Common myeloid progenitor, CD34-positive (primary cell): ENCODE measurements around the gene CYP2A7.
"Not testable (repeated sequence)": the region's sequence is repeated elsewhere in the genome, so short reads cannot be mapped to it uniquely, and the experiment has no call there.

ENCODE experiments used
- CTCF ChIA-PET: fragments of 350-600 bp; sonication (Branson Sonifier 250); formaldehyde crosslinking; loops from one replicate; lab custom pipeline; 2021; ENCODE audit warnings: antibody characterized with exemption; lab: Charles Lee
- POLR2A ChIA-PET: fragments of 350-600 bp; sonication (Branson Sonifier 250); formaldehyde crosslinking; loops from one replicate; lab custom pipeline; 2021; ENCODE audit warnings: antibody characterized with exemption; lab: Charles Lee
- DNase-seq, 3 donors: peaks; one replicate each; pipeline versions ENCODE4 v3.0.0 to v3.0.0-alpha.2; 2013
- H3K27ac ChIP-seq, 2 experiments: 1 replicate in 1 of 2; 2 replicates in 1 of 2; pipeline ENCODE4 v1.7.0; 2013; ENCODE audit warnings: inconsistent platforms in 2 of 2, low read length in 2 of 2, mild to moderate bottlenecking in 2 of 2, low read depth in 1 of 2, moderate library complexity in 1 of 2; ENCODE audit not compliant: severe bottlenecking in 2 of 2, insufficient read depth in 1 of 2, poor library complexity in 1 of 2
- H3K27me3 ChIP-seq, 5 experiments: replicated peaks in 2 of 5; 1 replicate in 3 of 5; 2 replicates in 2 of 5; pipeline versions ENCODE4 v1.6.1 to v1.7.0; 2013; ENCODE audit warnings: low read length in 4 of 5, mild to moderate bottlenecking in 2 of 5, moderate library complexity in 2 of 5, inconsistent platforms in 1 of 5; ENCODE audit not compliant: insufficient read depth in 5 of 5, control insufficient read depth in 4 of 5
- H3K36me3 ChIP-seq, 4 experiments: 1 replicate in 2 of 4; 2 replicates in 2 of 4; pipeline versions ENCODE4 v1.6.1 to v1.7.0; 2013; ENCODE audit warnings: low read length in 3 of 4, control low read depth in 1 of 4, mild to moderate bottlenecking in 1 of 4; ENCODE audit not compliant: control insufficient read depth in 4 of 4, insufficient read depth in 4 of 4
- H3K4me1 ChIP-seq, 4 experiments: 1 replicate in 3 of 4; 2 replicates in 1 of 4; pipeline versions ENCODE4 v1.6.1 to v1.7.1; 2013; ENCODE audit warnings: low read length in 3 of 4, mild to moderate bottlenecking in 3 of 4, control low read depth in 1 of 4, inconsistent platforms in 1 of 4, moderate library complexity in 1 of 4; ENCODE audit not compliant: control insufficient read depth in 4 of 4, insufficient read depth in 4 of 4; ENCODE audit errors: control extremely low read depth in 1 of 4
- H3K4me3 ChIP-seq, 7 experiments: 1 replicate in 4 of 7; 2 replicates in 3 of 7; pipeline versions ENCODE4 v1.5.1 to v1.7.0; 2013; ENCODE audit warnings: mild to moderate bottlenecking in 7 of 7, low read length in 6 of 7, moderate library complexity in 6 of 7, inconsistent platforms in 2 of 7, low read depth in 2 of 7, control low read depth in 1 of 7; ENCODE audit not compliant: insufficient read depth in 4 of 7, control insufficient read depth in 1 of 7; ENCODE audit errors: extremely low read depth in 1 of 7
- H3K9me3 ChIP-seq, 5 experiments: 1 replicate in 4 of 5; 2 replicates in 1 of 5; pipeline versions ENCODE4 v1.6.1 to v1.7.1; 2013; ENCODE audit warnings: low read length in 4 of 5, mild to moderate bottlenecking in 2 of 5, inconsistent platforms in 1 of 5, low read depth in 1 of 5, moderate library complexity in 1 of 5; ENCODE audit not compliant: control insufficient read depth in 4 of 5, insufficient read depth in 2 of 5; ENCODE audit errors: control extremely low read depth in 1 of 5
- WGBS: methylation state at CpG from one replicate; pipeline ENCODE4 v1.1.5; 2013; ENCODE audit not compliant: insufficient coverage; 5-methylcytosine and 5-hydroxymethylcytosine counted together

CYP2A7 gene

GRCh38 chr19:40831502-40832430, 50.3 kb downstream of the CYP2A7 start:
- no peak for DNase-seq
- no peaks in the 10 kb centered on the region for H3K27me3 ChIP-seq
- H3K4me3 ChIP-seq: no peak overlapping the region
- POLR2A ChIA-PET: interaction anchor here (1.3 kb wide), 1 partner anchor 23 kb away, joined by 3 read pairs; no protein-coding TSS in a partner anchor
- H3K36me3 ChIP-seq: peaks cover 0 to 5% (median 0%) of the 10 kb centered on the region in 4 experiments
- 83% methylated on average over 2 of the region's 7 CpGs for WGBS
- H3K4me1 ChIP-seq: peaks cover 0 to 14% (median 7%) of the 10 kb centered on the region in 4 experiments
- H3K9me3 ChIP-seq: no peaks in the 10 kb centered on the region
- CTCF ChIA-PET: interaction anchor here (1.0 kb wide), 1 partner anchor 362 kb away, joined by 3 read pairs; no protein-coding TSS in a partner anchor
- H3K27ac ChIP-seq: no peak overlapping the region

DNA sequence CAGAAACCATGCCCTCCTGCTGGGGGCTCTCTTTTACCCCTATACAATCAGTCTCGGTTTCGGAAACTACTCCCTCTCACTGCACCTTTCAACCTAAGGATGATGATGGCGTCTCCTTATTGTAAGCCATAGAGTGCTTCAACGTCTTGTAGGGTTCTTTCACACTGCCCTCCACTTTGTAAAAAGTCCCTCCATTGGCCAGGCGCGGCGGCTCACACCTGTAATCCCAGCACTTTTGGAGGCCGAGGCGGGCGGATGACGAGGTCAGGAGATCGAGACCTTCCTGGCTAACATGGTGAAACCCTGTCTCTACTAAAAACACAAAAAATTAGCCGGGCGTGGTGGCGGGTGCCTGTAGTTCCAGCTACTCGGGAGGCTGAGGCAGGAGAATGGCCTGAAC, 51.3 kb downstream of the CYP2A7 start:
- H3K27me3 ChIP-seq, H3K36me3 ChIP-seq, CTCF ChIA-PET, H3K9me3 ChIP-seq, H3K27ac ChIP-seq, H3K4me3 ChIP-seq, POLR2A ChIA-PET, DNase-seq: not testable (repeated sequence)
- peaks cover 0 to 19% (median 10%) of the 10 kb centered on the region in 4 experiments for H3K4me1 ChIP-seq
- 98% methylated on average over 11 of the region's 16 CpGs for WGBS

DNA sequence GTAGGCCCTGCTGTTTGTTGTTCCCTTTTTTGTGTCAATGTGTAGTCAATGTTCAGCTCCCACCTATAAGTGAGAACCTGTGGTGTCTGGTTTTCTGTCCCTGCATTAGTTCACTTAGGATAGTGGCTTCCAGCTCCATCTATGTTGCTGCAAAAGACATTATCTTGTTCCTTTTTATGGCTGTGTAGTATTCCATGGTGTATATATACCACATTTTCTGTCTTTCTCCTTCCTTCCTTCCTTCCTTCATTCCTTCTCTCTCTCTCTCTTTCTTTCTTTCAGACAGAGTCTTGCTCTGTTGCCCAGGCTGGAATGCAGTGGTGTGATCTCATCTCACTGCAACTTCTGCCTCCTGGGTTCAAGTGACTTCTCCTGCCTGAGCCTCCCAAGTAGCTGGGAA, 52.8 kb downstream of the CYP2A7 start:
- Histone ChIP-seq H3K4me1 (peaks cover 0 to 25% (median 19%) of the 10 kb centered on the region in 4 experiments), H3K27me3 (no peaks in the 10 kb centered on the region), H3K9me3 (no peaks in the 10 kb centered on the region), H3K4me3 (no peak overlapping the region), H3K27ac (no peak overlapping the region), H3K36me3 (peaks cover 0 to 5% (median 0%) of the 10 kb centered on the region in 4 experiments)
- ChIA-PET POLR2A (no interaction called here), CTCF (interaction anchor here (0.6 to 1.6 kb wide), 2 partner anchors 10 to 56 kb away, joined by 3 read pairs; no protein-coding TSS in a partner anchor)
- no peak for DNase-seq

GRCh38 chr19:40827386-40828247, 54.4 kb downstream of the CYP2A7 start:
- peak overlapping the region in 1 of 2 experiments; percentile 25 for H3K27ac ChIP-seq
- H3K4me1 ChIP-seq: peaks cover 0 to 36% (median 31%) of the 10 kb centered on the region in 4 experiments
- 96% methylated on average over 13 of the region's 22 CpGs for whole genome bisulfite sequencing
- no peak overlapping the region for H3K4me3 ChIP-seq
- no peaks in the 10 kb centered on the region for H3K9me3 ChIP-seq
- no peak for DNase-seq
- ChIA-PET CTCF (interaction anchor here (1.0 to 1.6 kb wide), 2 partner anchors 8 to 13 kb away, joined by 3 read pairs; no protein-coding TSS in a partner anchor), POLR2A (no interaction called here)
- H3K27me3 ChIP-seq: no peaks in the 10 kb centered on the region
- peaks cover 0 to 5% (median 0%) of the 10 kb centered on the region in 4 experiments for H3K36me3 ChIP-seq

DNA sequence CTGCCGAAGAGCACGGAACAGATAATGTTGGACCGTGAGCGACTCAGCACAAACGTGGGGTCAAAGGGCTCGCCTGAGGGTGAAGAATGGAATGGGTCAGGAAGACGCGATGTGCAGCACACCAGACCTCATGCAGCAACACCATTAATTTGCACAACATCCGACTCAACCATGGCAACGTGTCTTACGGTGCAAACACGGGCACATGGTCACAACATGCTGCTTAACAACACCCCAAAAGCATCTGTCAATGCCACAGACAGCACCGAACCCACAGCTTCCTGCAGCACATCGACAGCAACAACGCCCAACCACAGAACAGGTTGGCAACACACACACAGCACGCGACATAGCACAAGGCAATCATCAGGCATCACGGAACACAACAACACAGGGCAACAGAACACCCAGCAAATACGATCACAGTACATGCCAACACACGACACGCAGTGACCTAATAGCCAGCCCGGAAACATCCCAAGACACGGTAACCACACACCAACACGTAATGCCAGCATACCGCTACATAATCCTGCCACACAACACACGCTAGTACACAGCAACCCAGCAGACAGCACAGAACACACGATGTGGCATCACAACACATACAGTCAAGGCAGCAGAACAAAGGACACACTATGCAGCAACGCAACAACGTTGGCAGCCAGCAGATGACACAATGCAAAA, 55.2 kb downstream of the CYP2A7 start:
- CTCF ChIA-PET: interaction anchor here (1.0 kb wide), 1 partner anchor 14 kb away, joined by 3 read pairs; no protein-coding TSS in a partner anchor
- peak; percentile 71 to 98 (median 95) for DNase-seq
- Histone ChIP-seq H3K4me1 (peaks cover 0 to 43% (median 39%) of the 10 kb centered on the region in 4 experiments), H3K4me3 (peak overlapping the region in 1 of 7 experiments; percentile 28), H3K27ac (peak overlapping the region in 1 of 2 experiments; percentile 25)
- POLR2A ChIA-PET, H3K9me3 ChIP-seq, H3K27me3 ChIP-seq, H3K36me3 ChIP-seq: not testable (repeated sequence)
- WGBS: 79% methylated on average over 21 of the region's 29 CpGs

- H3K27ac ChIP-seq, CTCF ChIA-PET, H3K4me3 ChIP-seq, POLR2A ChIA-PET, H3K36me3 ChIP-seq, H3K27me3 ChIP-seq, H3K9me3 ChIP-seq, DNase-seq: not testable (repeated sequence)
- peaks cover 0 to 45% (median 40%) of the 10 kb centered on the region in 4 experiments for H3K4me1 ChIP-seq
- WGBS: 97% methylated on average over 4 of the region's 14 CpGs
These were observed 55.7 kb downstream of the CYP2A7 start for GRCh38 chr19:40826312-40826698.
